GM10847 (cell line): Measurements from ENCODE around the gene OSTF1.

ENCODE experiments used
- POLR2A ChIP-seq: IDR thresholded peaks from 2 replicates; pipeline ENCODE4 v1.6.1; 2011; ENCODE audit not compliant: insufficient read length; ENCODE audit errors: extremely low read depth

OSTF1 gene, protein sequence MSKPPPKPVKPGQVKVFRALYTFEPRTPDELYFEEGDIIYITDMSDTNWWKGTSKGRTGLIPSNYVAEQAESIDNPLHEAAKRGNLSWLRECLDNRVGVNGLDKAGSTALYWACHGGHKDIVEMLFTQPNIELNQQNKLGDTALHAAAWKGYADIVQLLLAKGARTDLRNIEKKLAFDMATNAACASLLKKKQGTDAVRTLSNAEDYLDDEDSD

DNA sequence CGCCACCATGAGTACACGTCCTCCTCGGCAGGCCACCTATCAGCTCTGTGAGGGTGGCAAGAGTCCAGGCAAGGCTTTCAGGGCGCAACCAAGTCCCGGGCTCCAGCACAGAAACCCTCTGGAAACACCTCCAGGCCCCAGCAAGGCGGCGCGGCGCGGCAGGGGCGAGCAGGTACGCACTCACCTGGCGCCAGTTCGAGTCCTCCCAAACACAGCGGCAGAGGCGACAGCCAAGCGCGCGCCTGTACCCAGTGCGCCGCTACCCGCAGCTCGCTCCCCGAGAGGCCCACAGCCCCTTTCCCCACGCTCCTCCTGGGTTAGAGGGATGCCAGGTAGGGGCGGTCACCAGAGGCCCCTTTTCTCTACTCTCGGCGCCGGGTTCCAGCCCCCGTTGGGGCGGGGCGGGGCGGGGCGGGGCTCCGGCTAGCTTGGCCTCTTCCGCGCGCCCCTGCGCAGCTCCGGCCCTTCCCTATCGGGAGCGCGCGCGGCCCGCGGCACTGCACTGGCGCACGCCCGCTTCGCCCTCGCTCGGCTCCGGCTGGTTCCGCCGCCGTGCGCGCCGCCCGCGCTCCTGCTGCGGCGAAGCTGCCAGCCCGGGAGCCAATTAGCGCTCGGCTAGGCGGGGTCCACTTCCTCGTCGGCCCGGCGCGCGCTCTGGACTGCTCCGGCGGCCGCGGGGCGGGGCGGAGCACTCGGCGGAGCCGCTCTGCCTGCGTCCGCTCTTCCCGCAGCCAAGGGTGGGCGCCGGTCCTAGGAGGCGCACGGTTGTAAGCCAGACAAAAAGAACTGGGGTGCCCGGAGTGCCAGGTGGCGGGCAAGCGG is at the start of gene OSTF1, which contains the start of gene NMRK1:
Gene OSTF1, plus strand, starts transcription at position 691 of the 822 bp plus-strand sequence. CDS start 179 bp downstream, outside the sequence.
Gene NMRK1, minus strand, starts transcription at position 332 of the 822 bp plus-strand sequence. CDS start 5,040 bp downstream, outside the sequence.
- peak; percentile 87 for TF ChIP-seq POLR2A

DNA sequence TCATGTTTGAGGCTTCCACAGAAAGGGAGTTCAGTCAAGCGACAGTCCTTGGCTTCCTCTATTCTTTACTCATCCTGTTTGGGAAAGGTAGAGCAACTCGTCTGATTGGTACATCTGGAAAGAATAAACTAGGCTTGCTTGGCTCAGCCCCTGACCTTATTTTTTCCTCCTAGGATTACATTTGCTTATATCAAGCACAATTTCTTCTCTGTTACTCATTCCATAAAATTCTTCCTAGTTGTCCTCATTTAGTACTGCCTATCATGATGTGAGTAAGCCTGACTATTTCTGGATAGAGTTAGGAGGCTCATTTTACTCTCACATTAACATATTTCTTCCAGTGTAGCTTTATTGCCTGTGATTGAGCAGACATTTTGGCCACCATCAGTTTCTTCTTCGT is 49.3 kb upstream of the OSTF1 start:
- no peak for TF ChIP-seq POLR2A

DNA sequence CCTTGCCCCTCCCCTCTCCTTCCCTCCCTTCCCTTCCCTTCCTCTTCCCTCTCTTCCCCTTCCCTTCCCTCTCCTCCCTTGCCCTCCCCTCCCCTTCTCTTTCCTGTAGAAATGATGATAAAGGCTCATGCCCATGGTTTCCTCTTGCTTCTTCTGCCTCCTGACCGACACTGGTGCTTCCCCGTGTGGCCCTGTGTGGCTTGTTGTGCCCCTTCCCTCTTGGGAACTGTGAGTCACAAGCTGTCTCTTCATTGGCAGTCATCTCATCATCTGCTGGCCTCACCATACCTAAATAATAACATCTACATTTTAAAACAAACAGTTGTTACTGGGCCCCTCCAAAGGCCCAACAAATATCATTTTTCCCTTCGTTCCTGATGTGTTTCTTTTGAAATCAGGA is 48.5 kb upstream of the OSTF1 start:
- no peak for TF ChIP-seq POLR2A

DNA sequence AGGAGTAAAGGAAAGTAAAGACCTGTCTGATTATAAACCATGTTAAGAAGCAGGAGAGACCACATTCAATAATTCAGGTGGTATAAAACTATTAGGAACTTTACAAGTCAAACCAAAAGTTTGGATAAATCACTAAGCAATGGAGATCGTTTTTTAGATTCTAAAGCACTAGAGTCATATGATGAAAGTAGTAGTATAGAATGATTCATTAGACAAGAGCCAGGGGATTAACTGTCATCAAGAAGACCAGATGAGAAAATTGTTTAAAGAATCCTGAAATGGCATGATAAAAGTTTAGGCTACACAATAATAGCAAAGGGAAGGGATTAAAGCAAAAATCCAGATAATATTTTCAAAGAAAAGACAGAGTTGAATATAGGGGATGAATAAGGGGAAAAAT is 47.3 kb upstream of the OSTF1 start:
- TF ChIP-seq POLR2A, result no peak

DNA sequence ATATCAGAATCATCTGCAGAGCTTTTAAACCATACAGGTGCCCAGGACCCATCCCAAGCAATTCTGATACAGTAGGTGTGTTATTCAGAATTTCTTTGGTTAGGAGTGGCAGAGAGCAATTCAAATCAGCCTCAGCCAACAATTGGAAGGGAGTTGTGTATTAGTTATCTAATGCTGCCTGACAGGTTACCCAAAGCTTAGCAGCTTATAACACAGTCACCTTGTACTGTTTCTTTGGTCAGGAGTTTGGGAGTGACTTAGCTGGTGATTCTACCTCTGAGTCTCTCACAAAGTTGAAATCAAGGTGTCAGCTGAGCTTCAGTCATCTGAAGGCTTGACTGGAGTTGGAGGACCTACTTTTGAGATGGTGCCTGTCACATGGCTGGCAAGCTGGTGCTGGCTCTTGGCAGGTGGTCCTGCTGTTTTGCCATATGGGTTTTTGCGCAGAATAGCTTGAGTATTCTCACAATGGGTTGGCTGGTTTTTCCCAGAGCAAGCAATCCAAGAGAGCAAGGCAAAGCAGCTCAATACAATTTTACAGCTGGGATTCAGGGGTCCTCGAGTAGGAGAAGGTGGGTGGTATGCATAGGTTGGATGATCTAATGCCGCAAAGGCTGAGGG is 41.5 kb upstream of the OSTF1 start:
- TF ChIP-seq POLR2A, result no peak

DNA sequence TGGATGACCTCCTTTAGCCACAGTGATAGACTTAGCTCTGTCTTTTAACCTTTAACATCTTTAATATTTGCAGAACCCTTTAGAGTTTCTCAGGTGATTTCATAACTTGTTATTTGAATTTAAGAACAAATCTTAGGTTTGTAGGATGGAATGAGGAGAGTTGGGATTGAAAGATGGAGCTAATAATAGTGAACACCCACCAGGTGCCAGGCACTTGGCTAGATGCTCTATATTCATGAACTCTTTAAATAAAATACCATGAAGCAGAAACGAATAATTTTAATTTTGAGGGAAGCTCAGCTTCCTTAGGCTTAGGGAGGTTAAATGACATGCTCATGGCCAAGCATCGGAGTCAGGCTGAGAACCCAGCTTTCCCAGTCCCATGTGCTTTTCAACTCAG is 40.8 kb upstream of the OSTF1 start:
- TF ChIP-seq POLR2A, result no peak

DNA sequence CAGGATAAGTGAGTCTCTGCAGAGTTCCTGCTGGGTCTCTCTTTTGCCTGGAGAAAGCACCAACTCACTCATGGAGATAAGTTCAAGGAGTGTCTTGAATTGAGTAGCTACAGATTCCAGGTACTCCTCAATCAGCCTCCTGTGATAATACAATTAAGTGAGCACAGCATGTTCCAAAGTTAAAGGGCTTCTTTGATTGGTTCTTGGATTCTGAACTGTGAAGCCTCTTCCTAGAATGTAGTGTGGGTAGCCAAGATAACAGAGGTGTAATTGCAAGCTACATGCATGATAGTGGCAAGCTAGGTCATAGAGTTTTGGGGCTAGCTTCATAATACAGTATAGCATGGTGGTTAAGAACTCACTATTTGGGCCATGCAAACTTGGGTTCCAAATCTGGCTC is 37.0 kb upstream of the OSTF1 start:
- no peak for TF ChIP-seq POLR2A

DNA sequence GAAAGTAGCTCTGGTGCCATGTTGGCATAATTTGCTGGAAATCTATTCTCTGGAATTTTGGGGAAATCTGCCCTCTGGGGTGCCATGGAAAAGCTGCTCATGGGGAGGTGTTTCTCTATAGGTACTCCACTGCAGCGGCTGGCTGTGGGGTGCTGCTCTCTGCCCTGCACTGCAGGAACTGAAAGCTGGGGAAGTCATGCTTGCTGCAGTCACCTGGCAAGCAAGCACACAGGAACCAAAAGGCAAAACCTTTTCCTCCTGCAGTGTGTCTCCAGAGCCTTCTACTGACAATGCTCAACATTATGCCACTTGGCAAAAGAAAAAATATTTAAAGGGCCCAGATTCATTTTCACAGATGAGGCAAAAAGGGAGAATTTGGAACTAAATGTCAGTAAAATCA is 34.4 kb upstream of the OSTF1 start:
- TF ChIP-seq POLR2A, result no peak

DNA sequence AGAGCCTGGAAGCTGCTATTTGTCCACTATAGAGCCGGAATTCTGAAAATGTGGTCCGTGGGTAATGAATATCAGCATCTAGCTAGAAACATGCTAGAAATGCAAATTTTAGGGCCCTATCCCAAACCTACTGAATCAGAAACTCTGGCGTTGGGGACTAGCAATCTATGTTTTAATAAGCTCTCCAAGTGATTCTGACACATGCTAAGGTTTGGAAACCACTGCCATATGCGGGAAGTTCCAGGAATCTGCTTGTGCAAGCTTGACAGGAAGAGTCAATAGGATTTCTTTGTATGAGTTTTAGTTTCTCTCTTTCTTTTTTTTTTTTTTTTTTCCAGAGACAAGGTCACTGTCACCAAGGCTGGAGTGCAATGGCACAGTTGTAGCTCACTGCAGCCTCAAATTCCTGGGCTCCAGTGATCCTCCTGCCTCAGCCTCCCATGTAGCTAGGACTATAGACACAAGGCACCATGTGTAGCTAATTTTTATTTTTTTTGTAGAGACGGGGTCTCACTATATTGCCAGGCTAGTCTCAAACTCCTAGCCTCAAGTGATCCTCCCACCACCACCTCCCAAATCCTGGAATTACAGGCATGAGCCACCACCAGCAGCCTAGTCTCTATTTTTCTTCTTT is 33.8 kb upstream of the OSTF1 start:
- no peak for TF ChIP-seq POLR2A

DNA sequence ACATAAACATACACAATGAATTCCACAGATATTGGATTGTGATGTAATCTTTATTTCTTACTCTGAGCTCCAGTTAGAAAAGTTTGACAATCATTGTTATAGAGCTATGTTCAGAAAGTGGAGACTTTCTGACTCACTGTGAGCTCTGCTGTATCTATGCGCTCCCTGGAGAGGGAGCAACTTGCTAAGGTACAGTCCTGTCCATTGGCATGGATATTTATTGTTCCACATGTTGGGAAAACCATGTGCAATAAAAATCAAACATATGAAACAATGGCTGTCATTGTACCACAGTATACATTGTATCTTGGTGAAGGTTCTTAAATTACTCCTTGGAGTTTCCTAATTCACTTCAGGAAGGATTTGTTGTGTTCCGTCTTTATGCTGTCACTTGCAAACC is 27.1 kb upstream of the OSTF1 start:
- no peak for TF ChIP-seq POLR2A

DNA sequence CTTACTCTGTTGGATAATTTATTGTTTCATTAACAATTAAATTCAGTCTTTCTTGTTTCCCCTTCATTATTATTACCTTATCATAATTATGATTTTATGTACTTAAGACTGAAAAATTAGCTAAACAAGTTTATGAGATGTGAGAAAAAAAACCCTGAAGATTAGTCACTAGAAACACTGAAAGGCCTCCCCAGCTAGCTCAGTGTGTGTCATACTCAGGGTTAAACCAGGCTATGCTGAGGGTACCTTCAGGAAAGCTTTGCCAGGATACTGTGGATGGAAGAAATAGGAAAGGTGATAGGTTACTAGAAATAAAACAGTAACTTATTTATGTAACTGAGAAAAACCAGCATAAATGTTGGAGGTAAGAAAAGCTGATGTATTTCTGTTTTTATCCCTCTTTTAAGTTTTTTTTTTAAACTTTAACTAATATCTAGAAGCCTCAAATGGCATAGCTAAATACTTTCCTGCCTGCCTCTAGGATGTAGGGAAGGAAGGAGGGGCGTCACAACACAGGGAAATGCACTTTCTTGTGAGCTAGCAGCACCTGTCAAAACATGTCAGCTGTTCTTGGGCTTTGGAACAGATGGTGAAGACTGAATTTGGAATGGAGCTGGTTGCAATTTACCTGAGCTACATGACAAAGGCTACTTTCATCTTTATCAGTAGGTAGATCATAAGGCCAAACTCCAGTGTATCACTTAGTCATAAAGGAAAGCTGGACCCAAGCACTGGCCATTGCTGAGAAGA is 24.6 kb upstream of the OSTF1 start:
- no peak for TF ChIP-seq POLR2A

DNA sequence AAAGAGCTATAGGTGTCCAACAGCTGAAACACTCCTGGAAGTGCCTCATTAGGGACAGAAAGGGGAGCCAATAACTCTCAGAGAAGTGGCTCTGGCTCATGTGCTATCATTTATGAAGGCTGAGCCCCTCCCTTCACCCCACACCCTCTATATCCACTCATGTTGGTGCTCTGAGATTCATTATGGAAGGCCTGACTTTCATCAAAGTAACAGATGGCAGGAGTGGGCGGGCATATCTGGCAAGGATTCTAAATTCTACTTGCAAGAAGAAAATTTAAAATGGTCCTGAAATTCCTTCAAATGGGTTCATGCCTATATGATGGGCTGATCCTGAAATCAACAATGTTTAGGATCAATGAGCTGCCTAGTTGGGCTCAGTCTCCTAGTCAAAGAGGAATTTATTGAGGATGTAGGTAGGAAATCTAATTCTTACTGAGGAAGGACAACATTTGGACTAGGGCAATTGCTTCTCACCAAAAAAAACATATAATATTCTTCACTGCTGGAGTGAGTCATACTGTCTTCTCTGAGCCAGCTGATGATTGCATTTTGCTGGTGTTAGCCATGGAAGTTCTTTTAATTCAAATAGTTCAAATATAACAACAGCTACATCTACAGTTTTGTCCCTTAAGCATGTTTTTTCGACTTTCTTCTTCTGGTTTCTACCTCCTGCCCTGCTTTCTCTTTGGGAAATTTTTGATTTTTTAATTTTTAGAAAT is 23.8 kb upstream of the OSTF1 start:
- no peak for TF ChIP-seq POLR2A

DNA sequence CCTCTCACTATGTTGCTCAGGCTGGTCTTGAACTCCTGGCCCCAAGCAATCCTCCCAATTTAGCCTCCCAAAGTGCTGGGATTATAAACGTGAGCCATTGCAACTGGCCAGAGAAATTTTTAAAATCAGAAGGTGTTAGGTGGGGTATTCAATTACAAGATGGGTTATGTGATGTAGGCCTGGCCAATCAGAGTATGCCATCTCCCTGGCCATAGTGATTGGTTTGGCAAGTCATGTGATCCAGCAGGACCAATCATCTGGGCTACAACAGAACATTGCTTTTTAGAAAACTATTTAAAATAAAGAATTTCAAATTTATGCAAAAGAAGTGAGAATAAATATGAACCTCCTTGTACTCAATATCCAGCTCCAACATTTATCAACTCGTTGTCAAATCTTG is 22.8 kb upstream of the OSTF1 start:
- no peak for TF ChIP-seq POLR2A

DNA sequence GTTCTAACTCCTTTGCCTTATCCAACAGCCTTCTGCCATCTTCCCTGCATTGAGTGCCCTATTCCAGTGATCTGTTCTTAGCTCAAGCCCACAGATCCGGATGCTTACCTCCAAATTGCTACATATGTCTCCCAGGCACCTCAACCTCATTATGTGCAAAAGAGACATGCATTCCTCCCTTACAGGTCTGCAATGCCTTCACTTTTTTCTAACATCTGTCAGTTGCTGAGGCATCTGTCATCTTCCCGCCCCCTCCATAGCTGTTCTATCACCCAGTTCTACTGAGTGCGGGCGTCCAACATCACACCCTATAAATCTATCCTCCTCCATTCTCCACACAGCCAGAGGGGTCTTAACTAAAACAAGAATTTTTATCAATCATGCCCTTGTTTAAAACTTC is 20.4 kb upstream of the OSTF1 start:
- no peak for TF ChIP-seq POLR2A
